ENCODE measurements around the gene PRPH2. TPM values are rescaled to one million over a fixed set of nuclear protein-coding genes. Genes with fewer than 3 reads are reported as not detected.

The PRPH2 gene
- total RNA-seq, 2 donors from 2014 or later = 0.32 to 0.35 TPM

DNA sequence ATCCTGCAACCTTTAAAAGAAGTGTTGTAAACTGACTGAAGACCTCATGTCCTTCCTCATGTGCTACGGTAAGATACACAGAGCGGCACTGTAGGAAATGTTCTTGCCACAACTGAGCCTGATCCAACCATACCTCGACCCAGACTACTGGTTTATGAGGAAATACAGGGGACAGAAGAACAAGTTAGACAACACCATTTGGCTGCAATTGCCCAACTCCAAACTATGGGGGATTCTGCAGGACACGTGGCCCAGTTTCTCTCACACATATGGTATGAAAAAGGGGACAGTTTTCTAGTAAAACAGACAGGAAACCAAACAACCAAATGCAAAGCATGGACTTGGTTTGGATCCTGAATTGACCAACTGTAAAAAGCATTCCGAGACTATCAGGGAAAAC, 10.5 kb downstream of the PRPH2 start:
- no peaks in the 10 kb centered on the region for H3K9me3 ChIP-seq
- H3K36me3 ChIP-seq = no peaks in the 10 kb centered on the region
- H3K4me3 ChIP-seq = no peak overlapping the region
- H3K27me3 ChIP-seq = no peaks in the 10 kb centered on the region
- no peak overlapping the region for H3K9ac ChIP-seq (ENCODE audit: low read depth in 2 of 2, low read length in 2 of 2)
- TF ChIP-seq, protein P1, sequence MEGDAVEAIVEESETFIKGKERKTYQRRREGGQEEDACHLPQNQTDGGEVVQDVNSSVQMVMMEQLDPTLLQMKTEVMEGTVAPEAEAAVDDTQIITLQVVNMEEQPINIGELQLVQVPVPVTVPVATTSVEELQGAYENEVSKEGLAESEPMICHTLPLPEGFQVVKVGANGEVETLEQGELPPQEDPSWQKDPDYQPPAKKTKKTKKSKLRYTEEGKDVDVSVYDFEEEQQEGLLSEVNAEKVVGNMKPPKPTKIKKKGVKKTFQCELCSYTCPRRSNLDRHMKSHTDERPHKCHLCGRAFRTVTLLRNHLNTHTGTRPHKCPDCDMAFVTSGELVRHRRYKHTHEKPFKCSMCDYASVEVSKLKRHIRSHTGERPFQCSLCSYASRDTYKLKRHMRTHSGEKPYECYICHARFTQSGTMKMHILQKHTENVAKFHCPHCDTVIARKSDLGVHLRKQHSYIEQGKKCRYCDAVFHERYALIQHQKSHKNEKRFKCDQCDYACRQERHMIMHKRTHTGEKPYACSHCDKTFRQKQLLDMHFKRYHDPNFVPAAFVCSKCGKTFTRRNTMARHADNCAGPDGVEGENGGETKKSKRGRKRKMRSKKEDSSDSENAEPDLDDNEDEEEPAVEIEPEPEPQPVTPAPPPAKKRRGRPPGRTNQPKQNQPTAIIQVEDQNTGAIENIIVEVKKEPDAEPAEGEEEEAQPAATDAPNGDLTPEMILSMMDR (IDR thresholded peaks at IDR 0.05) = no peak
- no peaks in the 10 kb centered on the region for H3K4me1 ChIP-seq
- no peak for DNase-seq
- H3K27ac ChIP-seq = no peak overlapping the region
- intact Hi-C loops (cut with DNase I) = no loop called here

DNA sequence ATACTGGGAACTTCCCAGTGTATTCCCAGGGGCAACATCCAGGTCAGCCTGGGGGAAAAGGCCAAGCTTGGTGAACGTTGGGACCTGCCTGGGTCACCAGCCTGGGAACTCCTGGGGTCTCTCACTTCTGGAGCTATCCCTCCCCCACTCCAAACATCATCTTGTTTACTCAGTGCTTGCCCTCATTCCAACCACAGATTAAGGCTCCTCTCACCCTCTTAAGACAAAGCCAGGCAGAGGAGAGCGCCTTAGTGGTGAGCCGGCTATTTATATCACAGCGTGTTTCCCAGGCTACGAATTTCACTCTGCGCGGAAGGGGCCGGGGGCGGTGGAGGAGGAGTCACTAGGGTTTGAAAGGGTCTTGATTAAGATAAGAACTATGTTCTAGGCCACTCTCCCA, 12.1 kb downstream of the PRPH2 start:
- H3K9ac ChIP-seq (ENCODE audit: low read depth in 2 of 2, low read length in 2 of 2) = no peak overlapping the region
- intact Hi-C loops (cut with DNase I) = no loop called here
- H3K4me1 ChIP-seq = no peaks in the 10 kb centered on the region
- DNase-seq = no peak
- H3K27me3 ChIP-seq = no peaks in the 10 kb centered on the region
- no peaks in the 10 kb centered on the region for H3K36me3 ChIP-seq
- no peak overlapping the region for H3K27ac ChIP-seq
- TF ChIP-seq, protein P1 (IDR thresholded peaks at IDR 0.05) = no peak
- no peak overlapping the region for H3K4me3 ChIP-seq
- H3K9me3 ChIP-seq = no peaks in the 10 kb centered on the region

DNA sequence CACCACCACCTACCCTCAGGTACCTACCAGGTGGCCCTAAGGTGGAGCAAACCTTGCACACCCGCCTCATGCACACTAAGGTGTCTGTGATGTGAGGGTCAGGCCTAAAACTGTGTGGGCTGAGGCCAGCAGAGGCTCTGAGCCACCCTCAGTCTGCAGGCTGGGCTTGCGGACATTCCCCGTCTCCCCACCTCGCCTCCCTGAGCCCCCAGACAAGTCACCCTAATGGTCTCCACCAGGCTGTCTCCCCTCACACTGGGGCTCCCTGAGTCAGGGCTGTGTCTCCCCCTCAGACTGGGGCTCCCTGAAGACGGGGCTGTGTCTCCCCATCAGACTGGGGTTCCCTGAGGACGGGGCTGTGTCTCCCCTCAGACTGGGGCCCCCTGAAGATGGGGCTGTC, 12.5 kb downstream of the PRPH2 start:
- Histone ChIP-seq H3K4me1 (no peaks in the 10 kb centered on the region), H3K9ac (ENCODE audit: low read depth in 2 of 2, low read length in 2 of 2) (no peak overlapping the region), H3K27me3 (no peaks in the 10 kb centered on the region), H3K36me3 (no peaks in the 10 kb centered on the region), H3K9me3 (no peaks in the 10 kb centered on the region), H3K4me3 (no peak overlapping the region), H3K27ac (no peak overlapping the region)
- DNase-seq = no peak
- TF ChIP-seq, protein P1 (IDR thresholded peaks at IDR 0.05) = no peak
- intact Hi-C loops (cut with DNase I) = no loop called here

DNA sequence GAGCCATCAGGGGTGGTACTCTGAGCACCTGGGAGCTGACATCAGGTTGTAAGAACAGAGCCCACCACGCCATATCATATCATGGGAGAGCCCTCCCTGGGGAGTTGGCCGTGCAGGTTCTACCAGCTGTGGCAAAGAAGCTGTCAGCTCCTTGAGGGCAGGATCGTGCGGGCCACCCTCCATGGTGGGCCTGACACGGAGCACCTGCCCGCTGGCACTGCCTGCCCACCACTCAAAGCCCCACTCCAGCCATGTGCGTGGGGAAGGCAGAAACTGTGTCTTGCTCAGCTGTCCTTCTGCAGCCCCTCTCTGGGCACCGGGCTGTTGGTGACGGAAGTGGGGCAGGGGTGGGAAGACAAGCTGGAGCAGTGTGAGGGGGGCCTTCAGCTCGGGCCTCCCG, 14.3 kb downstream of the PRPH2 start:
- Histone ChIP-seq H3K4me1 (no peaks in the 10 kb centered on the region), H3K27ac (no peak overlapping the region), H3K4me3 (no peak overlapping the region), H3K36me3 (no peaks in the 10 kb centered on the region), H3K9ac (ENCODE audit: low read depth in 2 of 2, low read length in 2 of 2) (no peak overlapping the region), H3K27me3 (no peaks in the 10 kb centered on the region), H3K9me3 (no peaks in the 10 kb centered on the region)
- no peak for DNase-seq
- TF ChIP-seq, protein P1 (IDR thresholded peaks at IDR 0.05) = no peak
- intact Hi-C loops (cut with DNase I) = no loop called here

DNA sequence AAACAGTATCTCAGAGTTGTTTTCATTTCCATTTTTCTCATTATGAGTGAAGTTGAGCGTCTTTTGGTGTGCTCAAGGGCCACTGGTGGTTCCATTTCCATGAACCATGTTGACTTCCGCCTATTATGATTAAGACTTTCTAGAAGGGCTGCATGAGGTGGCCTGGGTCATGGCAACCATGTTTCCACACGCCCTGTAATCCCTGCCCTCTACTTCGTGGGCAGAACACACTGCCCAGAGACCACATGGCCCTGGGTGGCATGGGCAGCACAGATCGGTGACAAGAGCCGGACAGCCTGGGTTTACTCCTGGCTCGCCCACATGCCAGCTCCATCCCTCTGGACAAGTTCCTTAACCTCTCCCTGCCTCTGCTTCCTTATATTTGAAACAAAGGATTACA, 14.8 kb downstream of the PRPH2 start:
- Histone ChIP-seq H3K27me3 (no peaks in the 10 kb centered on the region), H3K4me3 (no peak overlapping the region), H3K4me1 (no peaks in the 10 kb centered on the region), H3K36me3 (no peaks in the 10 kb centered on the region), H3K27ac (no peak overlapping the region), H3K9ac (ENCODE audit: low read depth in 2 of 2, low read length in 2 of 2) (no peak overlapping the region), H3K9me3 (no peaks in the 10 kb centered on the region)
- intact Hi-C loops (cut with DNase I) = no loop called here
- DNase-seq = no peak
- TF ChIP-seq, protein P1 (IDR thresholded peaks at IDR 0.05) = no peak

DNA sequence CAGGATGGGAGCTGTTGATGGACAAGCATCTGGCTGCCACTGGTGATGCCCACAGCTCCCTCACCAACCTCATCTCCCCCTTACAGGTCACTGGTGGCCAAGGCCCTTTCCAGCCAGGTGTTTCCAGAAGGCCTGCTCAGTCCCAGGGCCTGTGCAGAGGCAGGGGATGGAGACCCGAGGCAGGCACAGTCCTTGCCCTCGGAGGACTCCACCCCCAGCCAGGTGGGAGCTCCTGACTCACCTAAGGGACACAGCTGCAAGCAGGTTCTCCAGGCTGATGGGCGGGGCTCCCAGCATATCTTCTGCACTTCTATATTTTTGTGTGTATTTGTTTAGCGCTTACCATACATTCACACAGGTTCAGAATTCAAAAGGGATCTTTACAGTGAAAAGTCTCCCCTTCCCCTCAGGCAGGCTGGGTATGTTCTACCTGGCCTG, 17.4 kb downstream of the PRPH2 start:
- intact Hi-C loops (cut with DNase I) = no loop called here
- no peak for DNase-seq
- Histone ChIP-seq H3K4me3 (no peak overlapping the region), H3K4me1 (no peaks in the 10 kb centered on the region), H3K36me3 (no peaks in the 10 kb centered on the region), H3K9ac (ENCODE audit: low read depth in 2 of 2, low read length in 2 of 2) (no peak overlapping the region), H3K27me3 (no peaks in the 10 kb centered on the region), H3K9me3 (no peaks in the 10 kb centered on the region), H3K27ac (no peak overlapping the region)
- TF ChIP-seq, protein P1 (IDR thresholded peaks at IDR 0.05) = no peak
